Stimulated activated CD8-positive, alpha-beta memory T cell treated with anti-CD3 and anti-CD28 coated beads, Interleukin-2, amount 100 ng/mL, for 48 hours (primary cell): ENCODE measurements around the gene RHOXF2.
"Not testable (repeated sequence)": the region's sequence is repeated elsewhere in the genome, so short reads cannot be mapped to it uniquely, and the experiment has no call there.

Experiments
- DNase-seq, 2 donors: peaks; one replicate each; pipeline ENCODE4 v3.0.0-alpha.2; 2020; ENCODE audit warnings: low read depth in 2 of 2

The RHOXF2 gene, protein sequence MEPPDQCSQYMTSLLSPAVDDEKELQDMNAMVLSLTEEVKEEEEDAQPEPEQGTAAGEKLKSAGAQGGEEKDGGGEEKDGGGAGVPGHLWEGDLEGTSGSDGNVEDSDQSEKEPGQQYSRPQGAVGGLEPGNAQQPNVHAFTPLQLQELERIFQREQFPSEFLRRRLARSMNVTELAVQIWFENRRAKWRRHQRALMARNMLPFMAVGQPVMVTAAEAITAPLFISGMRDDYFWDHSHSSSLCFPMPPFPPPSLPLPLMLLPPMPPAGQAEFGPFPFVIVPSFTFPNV

DNA sequence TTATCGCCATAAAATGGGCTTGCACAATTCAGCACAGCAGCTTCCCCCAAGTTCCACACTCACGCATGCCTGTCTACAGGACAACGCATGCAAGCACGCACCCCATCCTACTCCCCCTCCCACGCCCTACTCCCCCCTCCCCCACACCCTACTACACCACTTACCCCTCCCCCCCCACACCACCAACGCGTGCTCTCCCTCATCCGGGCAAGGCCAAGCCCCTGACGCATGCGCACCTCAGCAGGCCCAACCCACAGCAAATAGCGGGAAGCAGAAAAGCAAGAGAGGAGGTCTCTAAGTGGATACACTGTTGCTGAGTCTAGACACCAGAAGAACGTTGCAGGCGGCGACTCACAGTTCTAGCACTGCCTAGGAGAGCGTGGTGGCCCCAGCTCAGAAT lies at the start of gene RHOXF2:
RHOXF2 (plus strand) TSS at position 301 of the 400 bp plus-strand sequence. CDS start 138 bp downstream, outside the sequence.
- DNase-seq: not testable (repeated sequence)

DNA sequence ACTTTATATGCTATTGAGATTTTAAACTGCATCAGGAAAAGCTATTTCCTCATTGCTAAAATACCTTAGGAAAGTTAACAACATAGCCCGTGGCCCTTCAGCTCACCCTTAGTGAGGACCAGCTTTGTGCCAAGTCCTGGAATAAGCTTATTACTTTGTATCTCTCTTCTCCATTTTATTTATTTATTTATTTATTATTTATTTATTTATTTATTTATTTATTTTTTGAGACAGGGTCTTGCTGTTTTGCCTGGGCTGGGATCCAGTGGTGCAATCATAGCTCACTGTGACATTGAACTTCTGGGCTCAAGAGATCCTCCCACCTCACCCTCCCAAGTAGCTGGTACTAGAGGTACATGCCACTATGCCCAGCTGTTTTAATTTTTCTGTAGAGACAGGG lies 49.0 kb upstream of the RHOXF2 start:
- no peak for DNase-seq

DNA sequence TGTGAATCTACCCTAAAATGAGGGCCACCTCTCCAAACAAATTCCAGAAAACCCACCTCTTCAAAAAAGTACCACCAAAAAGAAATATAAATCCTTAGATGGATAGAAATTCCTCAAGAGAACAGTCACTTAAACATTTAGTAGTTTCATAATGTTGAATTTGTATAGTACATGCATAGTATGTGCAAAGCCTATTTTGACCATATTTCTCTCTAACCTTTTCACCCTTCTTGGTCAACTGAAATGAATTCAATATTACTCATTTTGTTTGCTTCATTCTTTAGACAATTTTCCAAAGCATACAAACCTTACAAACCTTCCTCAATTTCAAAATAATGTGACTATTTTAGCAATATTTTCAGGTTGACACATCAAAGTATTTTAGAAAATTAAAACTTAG lies 46.8 kb upstream of the RHOXF2 start:
- no peak for DNase-seq

DNA sequence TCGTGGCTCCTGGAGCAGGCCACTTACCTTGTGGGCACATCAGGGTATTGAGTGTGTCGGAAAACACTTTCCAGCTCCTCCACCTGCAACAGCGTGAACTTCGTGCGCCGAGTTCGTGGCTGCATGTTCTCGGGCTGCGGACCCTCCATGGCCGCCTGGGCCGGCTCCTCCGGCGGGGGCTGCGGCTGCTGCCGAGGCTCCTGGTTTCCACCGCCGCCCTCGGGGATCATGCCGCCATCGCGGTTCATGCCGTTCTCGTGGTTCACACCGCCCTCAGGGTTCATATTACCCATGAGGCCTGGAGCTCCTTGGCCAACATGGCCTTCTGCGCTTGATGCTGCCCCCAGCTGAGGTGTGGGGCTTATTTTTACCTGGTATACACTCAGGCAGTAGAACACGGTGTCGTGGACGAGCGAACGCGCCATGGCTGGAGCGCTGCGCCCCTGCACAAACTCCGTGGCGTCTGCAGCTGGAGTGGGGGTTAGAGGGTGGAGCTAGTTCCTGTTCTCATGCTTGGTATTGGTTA lies 42.9 kb upstream of the RHOXF2 start, which contains the start of gene RHOXF1:
RHOXF1 (minus strand) TSS at position 476 of the 526 bp plus-strand sequence; CDS start at position 425, 51 bp downstream.
- no peak for DNase-seq

DNA sequence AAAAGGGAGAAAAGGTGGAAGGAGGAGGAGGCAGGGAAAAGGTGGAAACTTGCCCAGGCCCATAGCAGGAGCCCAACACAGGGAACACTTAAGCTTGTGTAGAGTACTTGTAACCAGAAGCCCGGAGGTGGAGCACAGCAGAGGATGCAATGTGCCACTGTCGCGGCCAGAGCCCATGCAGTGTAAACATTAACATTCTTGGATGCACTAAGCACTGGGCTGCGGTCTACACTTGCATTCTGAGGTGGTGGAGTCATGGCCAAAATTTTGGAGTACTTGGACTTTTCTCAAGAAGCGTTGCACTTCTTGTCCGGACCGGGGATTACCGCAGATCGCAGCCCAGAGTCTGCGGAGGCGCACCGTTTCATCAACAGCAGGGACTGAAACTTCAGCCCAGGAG lies 38.2 kb upstream of the RHOXF2 start:
- no peak for DNase-seq

DNA sequence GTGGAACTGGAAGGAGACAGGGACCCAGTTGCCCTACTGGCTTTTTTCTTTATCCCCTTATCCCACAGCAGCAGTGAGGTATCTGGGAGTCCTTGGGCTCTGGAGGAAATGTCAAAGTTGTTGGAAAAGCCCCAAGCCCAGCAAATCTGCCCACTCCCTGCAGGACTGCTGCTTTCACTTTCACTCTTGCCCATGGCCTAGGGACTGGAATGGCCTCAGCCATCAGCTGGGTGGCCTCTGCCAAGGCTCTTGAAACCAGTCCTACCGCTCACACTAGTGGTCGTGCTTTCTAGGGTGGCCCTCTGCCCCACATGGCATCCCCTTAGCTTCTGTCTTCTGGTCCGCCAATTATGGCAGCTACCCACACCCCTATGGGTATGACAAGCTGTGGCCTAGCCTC lies 33.0 kb upstream of the RHOXF2 start:
- DNase-seq: no peak

DNA sequence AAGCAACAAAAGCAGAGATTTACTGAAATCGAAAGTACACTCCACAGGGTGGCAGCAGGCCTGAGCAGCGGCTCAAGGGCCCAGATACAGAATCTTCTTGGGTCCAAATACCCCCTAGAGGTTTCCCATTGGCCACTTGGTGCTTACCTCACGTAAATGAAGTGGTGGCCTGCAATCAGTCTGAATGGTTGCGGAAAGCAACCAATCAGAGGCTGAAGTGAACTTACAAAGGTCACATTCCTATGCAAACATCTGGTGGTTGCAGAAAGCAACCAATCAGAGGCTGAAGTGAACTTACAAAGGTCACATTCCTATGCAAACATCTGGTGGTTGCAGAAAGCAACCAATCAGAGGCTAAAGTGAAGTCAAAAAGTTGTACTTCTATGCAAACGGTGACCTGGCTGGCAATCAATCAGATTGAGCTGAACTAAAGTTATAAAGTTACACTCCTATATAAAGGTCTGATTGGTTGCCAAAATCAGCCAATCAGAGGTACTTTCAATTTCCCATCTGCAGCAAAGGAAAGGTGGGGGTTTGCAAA lies 30.0 kb upstream of the RHOXF2 start:
- not testable (repeated sequence) for DNase-seq

DNA sequence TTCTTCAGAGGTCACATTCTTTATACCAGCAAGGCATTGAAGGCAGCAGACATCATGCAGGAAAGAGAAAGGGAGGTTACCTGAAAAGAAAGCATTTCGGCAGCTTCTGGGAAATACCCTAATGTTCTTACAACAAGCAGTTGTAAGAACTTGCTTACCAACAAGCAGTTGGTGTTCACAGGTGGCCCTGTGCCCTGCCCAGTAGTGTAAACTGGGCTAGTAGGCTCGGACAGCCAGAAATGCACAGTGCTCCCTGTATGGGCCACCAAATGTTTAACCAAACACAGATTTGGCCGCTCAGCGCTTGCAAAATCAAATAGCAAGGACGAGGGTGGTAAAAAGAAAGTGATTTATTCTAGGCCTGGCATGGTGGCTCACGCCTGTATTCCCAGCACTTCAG lies 22.3 kb upstream of the RHOXF2 start:
- DNase-seq: no peak

DNA sequence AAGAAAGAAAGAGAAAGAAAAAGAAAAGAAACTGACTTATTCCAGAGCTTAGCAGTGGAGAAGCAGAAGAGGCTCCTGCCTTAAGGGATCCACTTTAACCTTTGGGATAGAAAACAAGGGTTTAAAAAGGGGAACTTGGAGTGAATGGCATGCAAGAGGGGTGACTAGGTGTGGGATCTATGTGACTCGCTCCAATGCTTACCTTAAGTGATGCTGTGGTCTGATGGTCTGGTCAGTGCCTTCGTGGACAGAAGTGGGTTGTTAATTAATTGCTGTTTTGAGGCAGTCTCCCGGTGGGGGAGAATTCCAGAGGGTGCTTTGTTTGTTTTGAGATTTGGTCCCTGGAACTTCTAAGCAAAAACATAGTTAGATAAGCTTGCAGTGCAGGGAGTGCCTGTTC lies 21.6 kb upstream of the RHOXF2 start:
- DNase-seq: no peak

DNA sequence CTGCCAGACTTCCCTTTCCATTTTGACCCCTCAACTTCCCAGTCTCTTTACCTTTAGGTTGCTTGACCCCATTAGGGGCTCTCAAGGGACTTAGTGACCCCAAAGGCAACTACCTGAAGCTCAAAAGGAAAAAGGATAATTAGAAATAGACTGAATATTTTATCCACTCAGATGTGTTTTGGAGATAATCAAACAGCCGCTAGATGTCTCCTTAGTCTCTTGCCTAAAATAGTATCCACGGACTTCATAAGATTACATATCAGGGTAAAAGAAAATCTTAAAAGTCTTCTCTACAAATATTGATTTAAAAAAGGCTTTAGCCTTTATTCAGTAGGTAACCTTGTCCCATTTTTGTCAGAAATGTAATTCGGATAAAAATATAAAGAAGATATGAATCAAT lies 21.0 kb upstream of the RHOXF2 start:
- DNase-seq: no peak

DNA sequence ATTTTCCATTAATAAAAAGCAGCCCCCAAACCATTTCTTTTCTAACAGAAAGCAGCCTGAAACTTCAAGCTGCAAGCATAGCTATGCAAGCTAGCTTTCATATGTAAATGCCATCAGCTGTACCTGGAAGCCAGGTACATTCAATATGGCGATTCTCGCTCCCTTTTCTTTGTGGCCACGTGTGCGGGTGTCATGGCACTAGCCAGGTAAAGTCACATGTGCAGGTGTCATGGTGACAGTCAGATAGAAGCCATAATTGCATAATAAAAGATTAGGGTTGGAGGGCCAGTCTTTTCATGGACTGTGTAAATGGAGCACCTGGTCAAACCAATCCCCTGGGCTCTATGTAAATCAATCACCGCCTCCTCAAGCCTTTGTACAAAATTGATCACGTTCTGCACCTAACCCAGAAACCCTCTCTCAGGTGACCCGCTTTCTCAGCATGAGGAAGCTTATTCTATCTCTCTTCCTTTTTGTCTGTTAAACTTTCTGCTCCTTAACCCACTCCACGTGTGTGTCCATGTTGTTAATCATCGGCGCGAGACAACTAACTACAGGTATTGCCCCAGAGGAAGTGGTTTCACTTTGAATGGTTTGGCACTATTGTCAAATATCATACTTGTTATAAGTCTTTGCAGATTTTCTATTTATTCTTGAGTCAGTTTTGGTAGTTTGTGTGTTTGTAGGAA lies 18.0 kb upstream of the RHOXF2 start:
- no peak for DNase-seq

DNA sequence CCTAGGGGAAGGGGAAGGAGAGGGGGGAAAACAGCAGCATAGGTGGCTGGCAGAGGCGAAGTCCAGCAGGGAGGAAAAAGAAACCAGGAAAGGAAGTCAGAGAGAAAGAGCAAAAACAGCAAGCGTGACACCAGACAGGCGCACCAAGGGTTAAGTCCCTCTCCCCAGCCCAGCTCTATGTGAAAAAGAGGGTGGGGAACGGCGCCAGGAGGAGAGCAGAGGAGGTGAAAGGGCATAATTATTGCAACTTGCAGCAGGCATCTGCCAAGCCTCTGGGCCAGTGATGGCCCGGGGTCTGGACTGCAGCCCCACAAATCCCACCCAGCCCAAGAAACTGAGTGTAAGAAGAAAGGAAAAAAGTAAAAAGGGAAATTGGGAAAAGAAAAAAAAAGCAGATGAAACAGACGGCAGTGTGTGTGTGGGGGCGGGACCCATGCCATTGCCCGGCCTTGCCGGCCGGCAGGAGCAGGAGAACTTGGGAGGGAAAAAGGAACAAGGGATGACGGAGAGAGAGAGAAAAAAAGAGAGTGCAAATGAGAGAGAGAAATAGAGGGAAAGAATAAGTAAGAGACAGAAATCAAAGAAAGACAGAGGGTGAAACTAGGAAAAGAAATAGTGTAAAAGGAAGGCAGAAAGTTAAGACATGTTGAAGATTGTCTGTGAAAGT lies 14.1 kb upstream of the RHOXF2 start:
- DNase-seq: no peak

DNA sequence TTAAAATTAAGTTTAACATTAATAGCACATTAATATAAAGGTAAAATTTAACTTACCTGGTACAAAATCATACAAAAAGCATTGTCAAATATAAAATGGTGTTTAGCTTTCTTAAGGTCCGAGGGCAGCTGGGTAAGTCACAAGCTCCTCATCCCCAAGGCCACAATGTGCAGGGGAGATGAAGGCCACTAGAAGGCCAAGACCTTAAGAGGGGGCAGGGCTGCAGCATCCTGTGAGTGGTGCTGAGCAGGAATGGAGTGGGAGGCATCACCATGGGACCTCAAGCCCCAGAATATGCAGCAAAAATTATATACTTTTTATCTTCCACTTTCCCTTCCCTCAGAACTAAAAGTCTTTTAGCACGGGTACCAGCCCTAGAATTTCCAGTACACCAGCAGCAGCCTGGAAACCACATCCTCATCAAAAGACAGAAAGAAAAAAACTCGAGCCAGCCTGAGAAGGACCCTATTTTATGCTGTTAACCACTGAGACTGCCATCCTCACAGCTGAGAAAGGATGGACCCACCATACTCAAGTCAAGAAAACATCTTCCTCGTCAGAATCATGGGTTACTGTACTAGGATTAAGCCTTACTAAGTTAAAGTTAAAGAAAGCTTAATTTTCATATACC lies 13.0 kb upstream of the RHOXF2 start:
- DNase-seq: no peak

DNA sequence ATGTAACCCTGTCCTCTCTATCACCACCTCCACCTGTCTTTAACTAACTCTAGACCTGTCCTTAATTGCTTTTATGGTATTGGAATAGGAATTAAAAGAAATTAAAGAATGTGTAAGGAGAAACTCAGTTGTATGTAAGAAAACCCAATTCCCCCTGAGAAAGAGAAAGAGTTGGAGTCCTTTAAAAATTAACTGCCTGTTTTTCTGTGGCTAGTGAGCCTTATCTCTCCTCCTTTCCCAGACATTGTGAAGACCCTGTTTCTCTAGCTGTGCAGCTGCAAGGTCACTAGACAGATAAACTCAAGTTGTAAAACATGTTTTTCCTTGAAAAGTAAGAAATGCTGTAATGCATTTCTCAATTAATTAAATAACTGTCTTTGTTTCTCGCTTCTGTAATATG lies 12.1 kb upstream of the RHOXF2 start:
- DNase-seq: not testable (repeated sequence)

DNA sequence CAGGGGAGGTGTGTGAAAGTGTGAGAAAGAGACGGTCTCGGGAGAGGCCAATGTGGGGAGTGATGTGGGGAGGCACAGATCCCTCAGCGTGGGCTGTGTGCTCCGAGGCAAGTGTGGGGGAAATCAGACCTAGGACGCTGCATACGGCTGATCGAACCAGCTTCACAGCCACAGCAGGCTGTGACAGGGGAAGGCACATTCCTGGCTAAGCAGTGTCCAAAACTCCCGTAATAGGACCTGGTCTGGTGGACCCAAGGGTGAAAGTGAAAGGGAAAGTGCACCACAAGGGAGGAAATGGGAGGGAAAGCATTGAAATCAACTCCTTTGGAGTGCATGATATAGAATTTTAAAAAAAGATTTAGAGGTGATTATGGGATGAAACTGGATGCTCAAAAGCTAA lies 10.9 kb upstream of the RHOXF2 start:
- DNase-seq: no peak

DNA sequence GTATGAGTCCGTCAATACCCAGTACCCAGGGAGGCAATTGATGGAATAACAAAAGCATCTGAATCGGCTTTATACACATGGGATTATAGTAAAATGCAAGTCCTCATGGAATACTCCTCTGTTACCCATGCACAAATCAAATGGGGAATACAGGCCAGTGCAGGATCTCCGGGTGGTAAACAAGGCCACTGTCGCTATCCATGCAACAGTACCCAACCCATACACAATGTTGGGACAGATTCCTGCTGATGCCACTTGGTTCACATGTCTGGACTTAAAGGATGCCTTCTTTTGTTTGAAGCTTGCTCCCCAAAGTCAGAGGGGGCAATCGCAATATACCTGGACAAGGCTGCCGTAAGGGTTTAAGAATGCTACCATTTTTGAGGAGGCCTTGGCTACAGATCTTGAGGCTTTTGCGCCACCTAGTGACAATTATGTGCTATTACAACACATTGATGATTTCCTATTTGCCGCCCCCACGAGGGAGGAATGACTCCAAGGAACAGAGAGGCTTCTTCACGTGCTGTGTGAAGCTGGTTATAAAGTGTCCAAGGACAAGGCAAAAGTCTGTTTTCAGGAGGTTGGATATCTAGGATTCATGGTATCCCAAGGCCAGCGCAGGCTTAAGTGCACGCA lies 8.2 kb upstream of the RHOXF2 start:
- not testable (repeated sequence) for DNase-seq

DNA sequence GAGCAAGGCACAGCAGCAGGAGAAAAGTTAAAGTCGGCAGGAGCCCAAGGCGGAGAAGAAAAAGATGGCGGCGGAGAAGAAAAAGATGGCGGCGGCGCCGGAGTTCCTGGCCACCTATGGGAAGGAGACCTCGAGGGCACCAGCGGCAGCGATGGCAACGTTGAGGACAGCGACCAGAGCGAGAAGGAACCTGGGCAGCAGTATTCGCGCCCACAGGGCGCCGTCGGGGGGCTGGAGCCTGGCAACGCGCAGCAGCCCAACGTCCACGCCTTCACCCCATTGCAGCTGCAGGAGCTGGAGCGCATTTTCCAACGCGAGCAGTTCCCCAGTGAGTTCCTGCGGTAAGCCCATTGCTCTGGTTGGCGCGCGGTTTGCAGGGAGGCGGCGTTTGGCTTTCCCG lies 673 bp downstream of the RHOXF2 start:
- not testable (repeated sequence) for DNase-seq

DNA sequence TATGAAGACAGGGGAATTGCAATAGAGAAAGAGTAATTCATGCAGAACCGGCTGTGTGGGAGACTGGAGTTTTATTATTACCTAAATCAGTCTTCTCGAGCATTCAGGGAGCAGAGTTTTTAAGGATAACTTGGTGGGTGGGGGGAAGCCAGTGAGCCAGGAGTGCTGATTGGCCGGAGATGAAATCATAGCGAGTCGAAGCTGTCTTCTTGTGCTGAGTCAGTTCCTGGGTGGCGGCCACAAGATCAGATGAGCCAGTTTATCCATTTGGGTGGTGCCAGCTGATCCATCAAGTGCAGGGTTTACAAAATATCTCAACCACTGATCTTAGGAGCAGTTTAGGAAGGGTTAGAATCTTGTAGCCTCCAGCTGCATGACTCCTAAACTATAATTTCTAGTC lies 34.8 kb downstream of the RHOXF2 start:
- not testable (repeated sequence) for DNase-seq

DNA sequence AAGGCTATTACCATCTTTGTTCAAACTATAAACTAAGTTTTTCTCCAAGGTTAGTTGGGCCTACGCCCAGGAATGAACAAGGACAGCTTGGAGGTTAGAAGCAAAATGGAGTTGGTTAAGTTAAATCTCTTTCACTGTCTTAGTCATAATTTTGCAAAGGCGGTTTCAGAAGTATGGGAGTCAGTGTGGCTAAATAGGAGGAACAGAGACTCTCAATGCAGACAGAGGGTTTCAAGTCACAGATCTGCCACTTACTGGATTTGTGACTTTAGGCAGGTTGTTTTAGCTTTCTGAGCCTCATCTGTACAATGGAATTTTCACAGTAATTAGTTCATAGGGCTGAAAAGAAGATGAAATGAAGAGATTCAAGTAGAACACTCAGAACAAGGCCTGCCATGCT lies 35.3 kb downstream of the RHOXF2 start:
- DNase-seq: not testable (repeated sequence)

DNA sequence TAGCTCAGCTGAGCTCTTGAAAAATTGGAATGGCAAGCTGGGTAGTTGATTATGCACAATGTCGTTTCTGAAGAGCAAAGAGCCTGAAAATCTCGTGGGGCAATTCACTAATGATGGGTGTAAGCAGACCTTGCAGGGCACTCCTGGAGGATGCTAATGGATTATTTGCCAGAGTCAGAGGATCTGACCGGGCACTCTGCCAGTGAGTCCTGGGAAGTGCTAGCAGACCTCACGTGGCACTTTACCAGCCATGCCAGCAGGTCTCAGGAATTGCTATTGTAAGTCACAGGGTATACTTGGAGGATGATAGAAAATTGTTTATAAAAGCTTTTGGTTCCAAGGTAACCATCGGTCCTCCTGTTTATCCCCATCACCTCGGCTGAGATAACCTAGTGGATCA lies 37.4 kb downstream of the RHOXF2 start:
- DNase-seq: not testable (repeated sequence)

DNA sequence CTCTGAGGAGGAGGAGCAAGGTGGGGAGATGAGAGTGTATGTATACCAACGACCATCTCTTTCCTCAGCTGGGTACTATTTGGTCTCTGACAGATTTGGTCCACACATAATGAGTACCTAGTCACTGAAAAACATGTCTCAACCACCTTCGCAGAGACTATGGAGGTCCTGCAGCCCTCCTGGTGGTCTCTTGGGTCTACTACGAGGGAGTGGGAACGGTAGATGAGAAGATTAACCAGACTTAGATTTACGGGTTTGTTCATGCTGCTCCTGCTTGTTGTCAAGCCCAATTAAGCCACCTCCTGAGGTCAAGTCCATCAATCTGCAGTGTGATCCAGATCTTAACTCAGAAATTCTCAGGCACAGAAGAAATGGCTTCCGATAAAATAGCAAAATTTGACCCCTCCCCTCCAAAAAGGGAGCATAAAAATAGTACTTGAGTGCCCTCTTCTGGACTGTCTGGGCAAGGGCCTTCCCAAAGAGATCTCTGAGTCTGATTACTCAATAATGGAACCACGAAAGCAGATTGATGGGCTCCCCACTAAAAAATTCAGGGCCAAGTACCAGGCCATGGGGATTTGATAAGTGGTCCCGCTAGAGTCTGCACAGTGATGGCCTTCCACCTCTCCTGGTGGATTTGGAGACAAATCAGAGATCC lies 38.3 kb downstream of the RHOXF2 start:
- DNase-seq: not testable (repeated sequence)
